Globus pallidus (tissue), 1 donor: Measurements from ENCODE around the gene NPTX1.
A peak's percentile ranks its signal among the peaks of the same experiment; 100 is the strongest.

ENCODE experiments used
- DNase-seq: peaks from one replicate; pipeline ENCODE4 v3.0.0-alpha.2; 2015; ENCODE audit warnings: low spot score

NPTX1 gene

GRCh38 chr17:80478487-80479245, 2.3 kb upstream of the NPTX1 start:
- no peak for DNase-seq

- no peak for DNase-seq
Observed at GRCh38 chr17:80477647-80478478, 1.5 kb upstream of the NPTX1 start.

GRCh38 chr17:80476877-80477646, 655 bp upstream of the NPTX1 start:
- DNase-seq, result no peak

GRCh38 chr17:80474961-80475909, 1.2 kb downstream of the NPTX1 start:
- no peak for DNase-seq

- DNase-seq, result no peak
Observed at GRCh38 chr17:80474231-80474960, 2.0 kb downstream of the NPTX1 start.

- DNase-seq, result no peak
Observed at GRCh38 chr17:80473701-80474100, 2.7 kb downstream of the NPTX1 start.

- DNase-seq, result no peak
Observed at GRCh38 chr17:80472996-80473395, 3.4 kb downstream of the NPTX1 start.

- DNase-seq, result no peak
Observed at GRCh38 chr17:80471922-80472321, 4.5 kb downstream of the NPTX1 start.

- no peak for DNase-seq
Observed at GRCh38 chr17:80470603-80471002, 5.8 kb downstream of the NPTX1 start.

- no peak for DNase-seq
Observed at GRCh38 chr17:80469667-80470066, 6.7 kb downstream of the NPTX1 start.

- DNase-seq, result no peak
Observed at GRCh38 chr17:80468781-80469493, 7.5 kb downstream of the NPTX1 start.

GRCh38 chr17:80468242-80468641, 8.2 kb downstream of the NPTX1 start:
- DNase-seq, result no peak

- DNase-seq, result no peak
Observed at GRCh38 chr17:80466188-80466705, 10.2 kb downstream of the NPTX1 start.

- no peak for DNase-seq
Observed at GRCh38 chr17:80465327-80465974, 11.0 kb downstream of the NPTX1 start.

GRCh38 chr17:80464486-80464885, 11.9 kb downstream of the NPTX1 start:
- no peak for DNase-seq

- no peak for DNase-seq
Observed at GRCh38 chr17:80463784-80464400, 12.5 kb downstream of the NPTX1 start.

- DNase-seq, result no peak
Observed at GRCh38 chr17:80461528-80462160, 14.8 kb downstream of the NPTX1 start.

- peak; percentile 35 for DNase-seq
Observed at GRCh38 chr17:80460429-80460834, 16.0 kb downstream of the NPTX1 start.
